ENCODE results near the gene SMAD3. TPM values are rescaled to one million over a fixed set of nuclear protein-coding genes. Genes with fewer than 3 reads are reported as not detected.
A peak's percentile ranks its signal among the peaks of the same experiment; 100 is the strongest.

The SMAD3 gene
- total and polyA plus RNA-seq, 7 donors = 2.9 to 47.6 (median 29.3) TPM

DNA sequence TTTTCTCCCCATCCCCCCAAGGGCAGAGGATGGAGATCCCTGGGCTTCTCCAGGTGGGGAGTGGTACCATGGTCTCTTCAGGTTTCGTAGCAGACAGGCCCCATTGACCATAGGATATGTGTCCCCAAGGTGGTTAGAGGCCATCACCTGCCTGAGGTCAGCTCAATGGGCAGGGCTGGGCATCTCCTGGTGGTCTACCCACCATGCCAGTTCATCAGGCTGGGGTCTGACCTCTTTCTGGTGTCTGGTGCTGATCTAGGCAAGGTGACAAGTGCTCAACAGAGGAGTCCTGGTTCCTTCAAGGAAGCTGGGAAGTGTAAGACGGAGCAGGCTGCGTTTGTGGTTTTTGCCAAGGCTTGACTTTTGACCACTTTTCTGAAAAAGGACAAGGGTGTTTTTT lies 71.4 kb downstream of the SMAD3 start:
- Histone ChIP-seq H3K4me3 (no peak overlapping the region), H3K9me3 (no peaks in the 10 kb centered on the region), H3K27ac (peak overlapping the region; percentile 87), H3K36me3 (ENCODE audit: insufficient read depth in 1 of 2, low read depth in 1 of 2) (no peaks in the 10 kb centered on the region), H3K4me1 (peaks cover 98% of the 10 kb centered on the region), H3K27me3 (ENCODE audit: insufficient read depth in 3 of 3, low read length in 2 of 3) (no peaks in the 10 kb centered on the region)
- no peak for DNase-seq
- no peak for ATAC-seq
- no peak for TF ChIP-seq CTCF (IDR thresholded peaks at IDR 0.05)
- 85 to 99% (median 96%) methylated on average over 3 of the region's 3 CpGs for WGBS, 3 donors
- intact Hi-C loops (cut with DNase I) = no loop called here

DNA sequence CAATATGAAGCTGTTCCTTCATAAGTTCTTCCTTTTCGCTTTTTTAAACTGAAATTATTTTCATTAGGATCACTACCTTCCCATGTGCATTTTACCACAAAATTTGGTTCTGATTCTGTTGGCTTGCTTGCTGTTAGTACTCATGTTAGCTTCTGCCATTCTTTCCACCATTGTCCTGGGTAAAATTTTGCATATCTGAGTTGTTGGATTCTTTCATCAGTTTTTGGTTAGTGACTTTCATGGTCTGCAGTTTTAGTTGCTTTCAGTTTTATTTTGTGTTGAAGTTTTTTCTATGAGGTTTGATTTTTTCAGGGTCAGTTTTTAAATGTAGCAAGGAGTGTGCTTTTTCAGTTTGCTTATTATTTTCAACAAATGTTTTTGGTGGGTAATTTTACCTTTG lies 71.9 kb downstream of the SMAD3 start:
- ATAC-seq = no peak
- H3K36me3 ChIP-seq (ENCODE audit: insufficient read depth in 1 of 2, low read depth in 1 of 2) = no peaks in the 10 kb centered on the region
- H3K27me3 ChIP-seq (ENCODE audit: insufficient read depth in 3 of 3, low read length in 2 of 3) = no peaks in the 10 kb centered on the region
- DNase-seq = no peak
- 94 to 100% (median 97%) methylated on average over 1 of the region's 1 CpG for WGBS, 3 donors
- TF ChIP-seq CTCF (IDR thresholded peaks at IDR 0.05) = no peak
- H3K9me3 ChIP-seq = no peaks in the 10 kb centered on the region
- H3K4me3 ChIP-seq = no peak overlapping the region
- intact Hi-C loops (cut with DNase I) = no loop called here
- H3K27ac ChIP-seq = peak overlapping the region; percentile 87
- H3K4me1 ChIP-seq = peaks cover 97% of the 10 kb centered on the region

DNA sequence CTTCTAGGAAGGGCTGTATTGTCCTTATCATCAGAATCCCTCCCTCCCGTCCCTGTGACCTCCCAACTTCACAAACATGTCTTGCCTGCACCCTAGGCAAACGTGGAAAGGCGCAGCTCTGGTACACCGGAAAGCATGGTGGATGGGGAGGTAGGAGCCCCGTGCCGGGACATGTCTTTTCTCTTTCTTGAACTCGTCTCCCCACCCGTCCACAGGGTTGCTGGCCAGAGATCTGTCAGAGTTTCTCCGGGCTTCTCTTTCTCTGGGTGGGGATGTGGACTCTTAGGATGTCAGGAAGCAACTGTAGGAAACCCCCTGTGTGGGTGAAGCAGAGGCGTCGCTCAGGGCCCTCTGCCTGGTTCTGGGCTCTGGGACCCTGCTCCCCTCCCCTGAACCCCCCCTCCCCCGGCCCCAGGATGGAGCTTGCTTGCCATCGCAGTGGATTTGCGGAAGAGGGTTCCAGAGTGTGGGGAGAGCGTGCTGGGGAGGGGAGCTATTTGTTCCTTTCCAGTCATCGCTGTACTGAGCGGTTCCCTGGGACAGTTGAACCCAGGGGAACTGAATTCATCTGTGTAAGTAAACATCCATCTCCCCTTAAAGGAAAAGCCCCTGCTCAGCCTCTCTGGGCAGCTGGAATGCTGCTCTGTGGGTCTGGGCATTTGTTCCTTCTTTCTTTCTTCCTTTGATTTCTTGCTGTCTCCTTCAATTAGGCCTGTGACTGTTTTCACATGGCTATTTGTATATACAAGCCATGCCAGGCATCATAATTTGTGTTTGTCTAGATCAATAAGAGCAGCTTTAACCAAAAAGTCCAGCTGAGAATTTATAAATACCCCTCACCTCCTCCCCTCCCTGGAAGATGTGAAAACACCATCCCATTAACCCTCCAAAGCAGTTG lies 72.8 kb downstream of the SMAD3 start:
- WGBS, 3 donors = 42 to 53% (median 47%) methylated on average over 17 of the region's 17 CpGs
- H3K9me3 ChIP-seq = no peaks in the 10 kb centered on the region
- H3K4me3 ChIP-seq = peak overlapping the region; percentile 23
- TF ChIP-seq CTCF (IDR thresholded peaks at IDR 0.05) = no peak
- intact Hi-C loops (cut with DNase I) = no loop called here
- no peaks in the 10 kb centered on the region for H3K36me3 ChIP-seq (ENCODE audit: insufficient read depth in 1 of 2, low read depth in 1 of 2)
- H3K27me3 ChIP-seq (ENCODE audit: insufficient read depth in 3 of 3, low read length in 2 of 3) = no peaks in the 10 kb centered on the region
- ATAC-seq (no peak), DNase-seq (no peak)
- H3K4me1 ChIP-seq = peaks cover 97% of the 10 kb centered on the region
- H3K27ac ChIP-seq = peak overlapping the region; percentile 87

DNA sequence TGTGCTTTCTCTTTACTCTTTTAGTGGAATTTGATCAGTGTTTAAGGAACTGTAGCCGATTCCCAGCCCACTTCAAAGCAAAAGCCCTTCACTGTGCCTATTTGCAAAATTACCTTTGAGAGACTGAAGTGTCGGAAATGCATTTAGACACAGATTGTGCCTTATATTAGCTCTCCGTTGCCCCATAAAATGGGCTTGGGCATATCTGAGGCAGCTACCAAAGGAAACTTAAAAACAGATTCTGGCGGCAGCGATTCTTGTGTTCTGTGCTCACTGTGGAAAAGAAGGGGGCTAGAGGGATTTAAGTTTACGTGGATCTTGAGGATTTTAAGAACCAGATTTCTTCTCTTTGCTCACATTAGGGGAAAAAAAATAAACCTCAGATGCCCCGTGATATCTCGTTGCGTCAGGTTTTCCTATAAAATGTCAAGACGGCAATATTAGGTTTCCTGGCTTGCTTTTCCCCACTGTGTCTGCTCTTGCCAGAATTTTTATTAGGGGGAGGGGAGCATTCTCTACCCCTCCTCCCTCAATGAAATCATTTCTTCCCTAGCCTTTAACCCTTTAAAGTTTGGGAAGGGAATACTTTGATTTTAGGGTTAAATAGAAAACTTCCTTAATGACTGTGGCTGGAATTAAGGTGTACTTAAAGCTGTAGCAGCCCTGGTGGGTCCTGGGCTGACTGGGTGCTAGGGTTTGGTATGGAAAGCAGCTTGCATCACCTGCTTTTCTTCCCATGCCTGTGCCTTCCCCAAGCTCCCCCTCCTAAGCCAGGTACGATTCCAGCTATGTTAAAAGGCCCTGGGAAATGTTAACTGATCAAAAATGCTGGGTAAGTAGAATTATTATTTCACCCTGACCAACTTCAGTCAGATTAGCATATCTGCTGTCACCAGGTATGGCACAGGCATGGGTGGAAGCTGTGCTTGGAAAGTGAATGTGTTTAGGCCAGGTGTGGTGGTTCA lies 73.8 kb downstream of the SMAD3 start:
- no peak for TF ChIP-seq CTCF (IDR thresholded peaks at IDR 0.05)
- Histone ChIP-seq H3K36me3 (ENCODE audit: insufficient read depth in 1 of 2, low read depth in 1 of 2) (no peaks in the 10 kb centered on the region), H3K27ac (peak overlapping the region; percentile 87), H3K27me3 (ENCODE audit: insufficient read depth in 3 of 3, low read length in 2 of 3) (no peaks in the 10 kb centered on the region), H3K9me3 (no peaks in the 10 kb centered on the region), H3K4me3 (peak overlapping the region; percentile 23), H3K4me1 (peaks cover 97% of the 10 kb centered on the region)
- WGBS, 3 donors = 37 to 64% (median 40%) methylated on average over 11 of the region's 11 CpGs
- ATAC-seq = no peak
- intact Hi-C loops (cut with DNase I) = no loop called here
- DNase-seq = no peak
